HL-60 (cell line): ENCODE results near the gene LRRC4C.

Source experiments
- CTCF ChIP-seq: IDR thresholded peaks from one replicate; pipeline ENCODE4 v1.5.1; 2011; ENCODE audit warnings: low read length, control low read depth, inconsistent platforms; ENCODE audit not compliant: insufficient read depth
- GABPA ChIP-seq: IDR thresholded peaks from 2 replicates; pipeline ENCODE4 v1.6.1; 2012; ENCODE audit warnings: low read depth
- POLR2AphosphoS5 ChIP-seq: IDR thresholded peaks from 2 replicates; pipeline ENCODE4 v1.6.1; 2012; ENCODE audit warnings: low read depth
- SPI1 ChIP-seq: IDR thresholded peaks from 2 replicates; pipeline ENCODE4 v1.6.1; 2012; ENCODE audit warnings: low read depth, mild to moderate bottlenecking, borderline replicate concordance
- TF ChIP-seq, protein P1 (sequence below): IDR thresholded peaks from 2 replicates; pipeline ENCODE4 v1.6.1; 2012; ENCODE audit warnings: low read depth; ENCODE audit not compliant: insufficient replicate concordance

DNA sequence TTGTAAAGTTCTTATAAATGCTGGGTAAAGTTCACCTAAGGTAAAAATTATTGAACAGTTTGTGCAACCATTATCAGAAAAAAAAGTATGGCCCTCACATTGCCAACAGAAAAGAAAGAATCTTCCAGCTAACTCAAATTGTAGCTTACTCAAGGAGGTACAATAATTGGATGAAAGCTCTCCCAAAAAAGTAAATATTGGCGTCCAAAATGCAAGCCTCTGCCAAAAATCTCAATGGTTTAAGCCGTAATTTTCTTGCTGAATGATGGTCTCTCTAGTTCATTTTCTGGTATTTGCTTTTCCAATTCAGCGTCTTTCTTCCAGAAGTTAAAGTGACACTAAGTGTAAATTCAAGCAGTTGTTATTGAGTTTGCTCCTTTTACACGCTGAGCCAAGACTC lies 727.3 kb downstream of the LRRC4C start:
- TF ChIP-seq CTCF (no peak), GABPA (no peak), POLR2AphosphoS5 (no peak), SPI1 (no peak)
- TF ChIP-seq, protein P1, sequence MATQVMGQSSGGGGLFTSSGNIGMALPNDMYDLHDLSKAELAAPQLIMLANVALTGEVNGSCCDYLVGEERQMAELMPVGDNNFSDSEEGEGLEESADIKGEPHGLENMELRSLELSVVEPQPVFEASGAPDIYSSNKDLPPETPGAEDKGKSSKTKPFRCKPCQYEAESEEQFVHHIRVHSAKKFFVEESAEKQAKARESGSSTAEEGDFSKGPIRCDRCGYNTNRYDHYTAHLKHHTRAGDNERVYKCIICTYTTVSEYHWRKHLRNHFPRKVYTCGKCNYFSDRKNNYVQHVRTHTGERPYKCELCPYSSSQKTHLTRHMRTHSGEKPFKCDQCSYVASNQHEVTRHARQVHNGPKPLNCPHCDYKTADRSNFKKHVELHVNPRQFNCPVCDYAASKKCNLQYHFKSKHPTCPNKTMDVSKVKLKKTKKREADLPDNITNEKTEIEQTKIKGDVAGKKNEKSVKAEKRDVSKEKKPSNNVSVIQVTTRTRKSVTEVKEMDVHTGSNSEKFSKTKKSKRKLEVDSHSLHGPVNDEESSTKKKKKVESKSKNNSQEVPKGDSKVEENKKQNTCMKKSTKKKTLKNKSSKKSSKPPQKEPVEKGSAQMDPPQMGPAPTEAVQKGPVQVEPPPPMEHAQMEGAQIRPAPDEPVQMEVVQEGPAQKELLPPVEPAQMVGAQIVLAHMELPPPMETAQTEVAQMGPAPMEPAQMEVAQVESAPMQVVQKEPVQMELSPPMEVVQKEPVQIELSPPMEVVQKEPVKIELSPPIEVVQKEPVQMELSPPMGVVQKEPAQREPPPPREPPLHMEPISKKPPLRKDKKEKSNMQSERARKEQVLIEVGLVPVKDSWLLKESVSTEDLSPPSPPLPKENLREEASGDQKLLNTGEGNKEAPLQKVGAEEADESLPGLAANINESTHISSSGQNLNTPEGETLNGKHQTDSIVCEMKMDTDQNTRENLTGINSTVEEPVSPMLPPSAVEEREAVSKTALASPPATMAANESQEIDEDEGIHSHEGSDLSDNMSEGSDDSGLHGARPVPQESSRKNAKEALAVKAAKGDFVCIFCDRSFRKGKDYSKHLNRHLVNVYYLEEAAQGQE = no peak
